Hepatocyte (in vitro differentiated cells): ENCODE measurements around the gene SSH3. TPM values are rescaled to one million over a fixed set of nuclear protein-coding genes. Genes with fewer than 3 reads are reported as not detected.
"Not testable (repeated sequence)": the region's sequence is repeated elsewhere in the genome, so short reads cannot be mapped to it uniquely, and the experiment has no call there.

ENCODE experiments used
- DNase-seq: peaks from one replicate; pipeline ENCODE4 v3.0.0-alpha.2; 2016; ENCODE audit warnings: low spot score
- H2AFZ ChIP-seq: fragments of 200-600 bp; sonication (generic); 2 replicates; pipeline ENCODE4 v1.6.0; 2016; ENCODE audit warnings: antibody characterized with exemption, mild to moderate bottlenecking
- H3K27ac ChIP-seq: fragments of 200-600 bp; sonication (generic); 2 replicates; pipeline ENCODE4 v1.5.1; 2016; ENCODE audit warnings: mild to moderate bottlenecking
- H3K27me3 ChIP-seq: fragments of 200-600 bp; sonication (generic); 2 replicates; pipeline ENCODE4 v1.6.1; 2016
- H3K36me3 ChIP-seq: fragments of 200-600 bp; sonication (generic); replicated peaks from 2 replicates; pipeline ENCODE4 v1.5.1; 2016; ENCODE audit warnings: low read depth; ENCODE audit not compliant: insufficient read depth
- H3K4me1 ChIP-seq: fragments of 200-600 bp; sonication (generic); 2 replicates; pipeline ENCODE4 v1.5.1; 2016; ENCODE audit warnings: mild to moderate bottlenecking, moderate library complexity; ENCODE audit not compliant: insufficient read depth
- H3K4me2 ChIP-seq: fragments of 200-600 bp; sonication (generic); 2 replicates; pipeline ENCODE4 v1.6.0; 2016
- H3K4me3 ChIP-seq: fragments of 200-600 bp; sonication (generic); 2 replicates; pipeline ENCODE4 v1.5.1; 2016; ENCODE audit warnings: mild to moderate bottlenecking
- H3K79me2 ChIP-seq: fragments of 200-600 bp; sonication (generic); 2 replicates; pipeline ENCODE4 v1.6.0; 2017; ENCODE audit warnings: mild to moderate bottlenecking
- H3K9me2 ChIP-seq: fragments of 200-600 bp; sonication (generic); replicated peaks from 2 replicates; pipeline ENCODE4 v1.6.0; 2017; ENCODE audit warnings: mild to moderate bottlenecking; ENCODE audit not compliant: insufficient read depth
- H3K9me3 ChIP-seq: fragments of 200-600 bp; sonication (generic); 2 replicates; pipeline ENCODE4 v1.5.1; 2016; ENCODE audit warnings: low read depth, mild to moderate bottlenecking
- H4K20me1 ChIP-seq: fragments of 200-600 bp; sonication (generic); 2 replicates; pipeline ENCODE4 v1.6.0; 2016; ENCODE audit warnings: mild to moderate bottlenecking; ENCODE audit not compliant: insufficient read depth, poor library complexity, severe bottlenecking
- EZH2 ChIP-seq: fragments of 200-600 bp; sonication (generic); IDR thresholded peaks from 2 replicates; pipeline ENCODE4 v1.6.1; 2016; ENCODE audit warnings: antibody characterized with exemption, mild to moderate bottlenecking, borderline replicate concordance
- EZH2phosphoT487 ChIP-seq: fragments of 200-600 bp; sonication (generic); IDR thresholded peaks from one replicate; pipeline ENCODE4 v1.6.1; 2018; ENCODE audit warnings: antibody characterized with exemption, mild to moderate bottlenecking, low read depth, moderate library complexity; ENCODE audit not compliant: unreplicated experiment, severe bottlenecking
- WGBS: methylation state at CpG from one replicate; pipeline ENCODE4 v1.1.6; 2016; ENCODE audit warnings: low lambda C conversion rate; ENCODE audit errors: missing lambda C conversion rate; 5-methylcytosine and 5-hydroxymethylcytosine counted together
- polyA plus RNA-seq: library from polyadenylated mRNA; unstranded; fragments of >200 nt; fragmentation: Nextera tagmentation; extraction: Ambion mirVana; gene quantifications from 2 replicates; pipeline ENCODE4 v1.2.1, GENCODE V29; 2016
- total RNA-seq: library from RNA; depleted of rRNA; stranded (reverse); fragments of >200 nt; gene quantifications from 2 replicates; pipeline ENCODE4 v1.2.3, GENCODE V29; 2014
- TF ChIP-seq, protein P1 (sequence below): fragments of 200-600 bp; sonication (generic); IDR thresholded peaks from 2 replicates; pipeline ENCODE4 v1.5.1; 2016; ENCODE audit warnings: antibody characterized with exemption, mild to moderate bottlenecking; ENCODE audit not compliant: poor library complexity

SSH3 gene
- total and polyA plus RNA-seq, 2 experiments from 2014 or later: 29.7 to 49.5 TPM

DNA sequence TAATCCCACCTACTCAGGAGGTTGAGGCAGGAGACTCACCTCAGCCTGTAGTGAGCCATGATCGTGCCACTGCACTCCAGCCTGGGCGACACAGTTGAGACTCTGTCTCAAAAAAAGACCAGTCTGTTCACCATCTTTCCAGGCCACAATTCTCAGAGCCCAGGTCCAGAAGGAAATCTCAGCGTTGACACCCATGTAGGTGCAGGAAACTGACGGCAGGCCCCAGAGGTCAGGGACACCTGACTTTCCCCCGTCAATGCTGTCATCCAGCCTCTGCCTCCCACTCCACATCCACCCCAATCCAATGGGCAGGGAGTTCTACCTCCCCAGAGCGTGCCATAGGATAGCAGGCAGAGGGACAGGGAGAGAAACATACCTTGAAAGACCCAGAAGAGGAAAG, 42.9 kb upstream of the SSH3 start:
- no peak for DNase-seq
- Histone ChIP-seq H3K9me2 (no peaks in the 10 kb centered on the region), H3K9me3 (no peaks in the 10 kb centered on the region), H3K27me3 (no peaks in the 10 kb centered on the region), H3K4me3 (no peak overlapping the region), H4K20me1 (no peaks in the 10 kb centered on the region), H3K79me2 (no peaks in the 10 kb centered on the region), H3K27ac (no peak overlapping the region), H3K4me1 (peaks cover 8% of the 10 kb centered on the region), H3K36me3 (no peaks in the 10 kb centered on the region), H3K4me2 (no peak overlapping the region), H2AFZ (no peak overlapping the region)
- TF ChIP-seq, protein P1, sequence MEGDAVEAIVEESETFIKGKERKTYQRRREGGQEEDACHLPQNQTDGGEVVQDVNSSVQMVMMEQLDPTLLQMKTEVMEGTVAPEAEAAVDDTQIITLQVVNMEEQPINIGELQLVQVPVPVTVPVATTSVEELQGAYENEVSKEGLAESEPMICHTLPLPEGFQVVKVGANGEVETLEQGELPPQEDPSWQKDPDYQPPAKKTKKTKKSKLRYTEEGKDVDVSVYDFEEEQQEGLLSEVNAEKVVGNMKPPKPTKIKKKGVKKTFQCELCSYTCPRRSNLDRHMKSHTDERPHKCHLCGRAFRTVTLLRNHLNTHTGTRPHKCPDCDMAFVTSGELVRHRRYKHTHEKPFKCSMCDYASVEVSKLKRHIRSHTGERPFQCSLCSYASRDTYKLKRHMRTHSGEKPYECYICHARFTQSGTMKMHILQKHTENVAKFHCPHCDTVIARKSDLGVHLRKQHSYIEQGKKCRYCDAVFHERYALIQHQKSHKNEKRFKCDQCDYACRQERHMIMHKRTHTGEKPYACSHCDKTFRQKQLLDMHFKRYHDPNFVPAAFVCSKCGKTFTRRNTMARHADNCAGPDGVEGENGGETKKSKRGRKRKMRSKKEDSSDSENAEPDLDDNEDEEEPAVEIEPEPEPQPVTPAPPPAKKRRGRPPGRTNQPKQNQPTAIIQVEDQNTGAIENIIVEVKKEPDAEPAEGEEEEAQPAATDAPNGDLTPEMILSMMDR: no peak
- TF ChIP-seq EZH2: no peak
- no peak for TF ChIP-seq EZH2phosphoT487
- 90% methylated on average over 6 of the region's 6 CpGs for whole genome bisulfite sequencing

DNA sequence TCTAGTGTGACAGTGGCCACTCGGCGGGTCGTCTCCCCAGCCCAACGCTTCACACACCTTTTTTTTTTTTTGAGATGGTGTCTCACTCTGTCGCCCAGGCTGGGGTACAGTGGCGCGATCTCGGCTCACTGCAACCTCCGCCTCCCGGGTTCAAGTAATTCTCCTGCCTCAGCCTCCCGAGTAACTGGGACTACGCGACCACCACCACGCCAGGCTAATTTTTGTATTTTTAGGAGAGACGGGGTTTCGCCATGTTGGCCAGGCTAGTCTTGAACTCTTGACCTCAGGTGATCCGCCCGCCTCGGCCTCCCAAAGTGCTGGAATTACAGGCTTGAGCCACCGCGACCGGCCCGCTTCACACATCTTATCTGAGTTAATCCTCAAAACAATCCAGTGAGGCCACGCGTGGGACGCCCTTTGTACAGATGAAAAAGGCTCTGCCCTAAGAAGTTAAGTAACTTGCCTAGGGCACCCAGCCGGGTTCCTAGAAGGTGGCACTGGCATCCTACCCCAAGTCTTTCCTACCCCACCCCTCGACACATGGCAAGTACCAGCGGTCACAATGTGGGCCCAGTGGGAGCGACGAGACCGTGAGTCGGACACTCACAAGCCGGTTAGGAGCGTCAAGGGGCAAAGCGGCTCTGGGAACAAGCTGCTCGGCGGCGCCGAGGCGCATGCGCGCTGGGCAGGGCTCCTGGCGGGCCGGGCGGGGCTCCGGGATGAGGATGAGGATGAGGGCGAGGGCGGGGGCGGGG, 42.3 kb upstream of the SSH3 start:
- not testable (repeated sequence) for H4K20me1 ChIP-seq, H3K27me3 ChIP-seq, H3K4me3 ChIP-seq, H3K36me3 ChIP-seq, H3K9me2 ChIP-seq, H3K9me3 ChIP-seq, H3K79me2 ChIP-seq
- Histone ChIP-seq H3K4me1 (peaks cover 11% of the 10 kb centered on the region), H2AFZ (peak overlapping the region; percentile 57), H3K27ac (peak overlapping the region; percentile 35), H3K4me2 (peak overlapping the region; percentile 90)
- DNase-seq: peak; percentile 78
- 35% methylated on average over 46 of the region's 50 CpGs for WGBS

DNA sequence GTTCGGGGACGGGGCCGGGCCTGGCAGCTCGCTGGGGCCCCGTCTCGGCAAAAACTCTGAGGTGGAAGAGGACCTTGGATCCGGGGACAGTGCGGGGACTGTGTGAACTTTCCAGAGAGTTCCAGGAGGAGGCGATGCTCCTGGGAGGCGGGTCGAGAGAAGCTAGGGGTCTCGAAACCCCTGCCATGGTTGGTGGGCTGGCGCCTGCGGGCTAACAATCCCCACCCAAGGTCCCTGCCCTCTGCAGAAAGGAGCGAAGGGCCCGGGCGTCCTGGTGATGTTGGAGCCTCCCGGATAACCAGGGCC, 41.7 kb upstream of the SSH3 start:
- no peak for TF ChIP-seq EZH2phosphoT487
- TF ChIP-seq, protein P1: peak; percentile 46
- no peaks in the 10 kb centered on the region for H3K36me3 ChIP-seq
- H4K20me1 ChIP-seq: no peaks in the 10 kb centered on the region
- H3K9me2 ChIP-seq: no peaks in the 10 kb centered on the region
- no peaks in the 10 kb centered on the region for H3K9me3 ChIP-seq
- no peak for DNase-seq
- peaks cover 11% of the 10 kb centered on the region for H3K4me1 ChIP-seq
- peaks cover 8% of the 10 kb centered on the region for H3K79me2 ChIP-seq
- H3K27ac ChIP-seq: peak overlapping the region; percentile 35
- no peaks in the 10 kb centered on the region for H3K27me3 ChIP-seq
- H2AFZ ChIP-seq: peak overlapping the region; percentile 57
- H3K4me3 ChIP-seq: no peak overlapping the region
- WGBS: 24% methylated on average over 9 of the region's 18 CpGs
- peak overlapping the region; percentile 90 for H3K4me2 ChIP-seq

DNA sequence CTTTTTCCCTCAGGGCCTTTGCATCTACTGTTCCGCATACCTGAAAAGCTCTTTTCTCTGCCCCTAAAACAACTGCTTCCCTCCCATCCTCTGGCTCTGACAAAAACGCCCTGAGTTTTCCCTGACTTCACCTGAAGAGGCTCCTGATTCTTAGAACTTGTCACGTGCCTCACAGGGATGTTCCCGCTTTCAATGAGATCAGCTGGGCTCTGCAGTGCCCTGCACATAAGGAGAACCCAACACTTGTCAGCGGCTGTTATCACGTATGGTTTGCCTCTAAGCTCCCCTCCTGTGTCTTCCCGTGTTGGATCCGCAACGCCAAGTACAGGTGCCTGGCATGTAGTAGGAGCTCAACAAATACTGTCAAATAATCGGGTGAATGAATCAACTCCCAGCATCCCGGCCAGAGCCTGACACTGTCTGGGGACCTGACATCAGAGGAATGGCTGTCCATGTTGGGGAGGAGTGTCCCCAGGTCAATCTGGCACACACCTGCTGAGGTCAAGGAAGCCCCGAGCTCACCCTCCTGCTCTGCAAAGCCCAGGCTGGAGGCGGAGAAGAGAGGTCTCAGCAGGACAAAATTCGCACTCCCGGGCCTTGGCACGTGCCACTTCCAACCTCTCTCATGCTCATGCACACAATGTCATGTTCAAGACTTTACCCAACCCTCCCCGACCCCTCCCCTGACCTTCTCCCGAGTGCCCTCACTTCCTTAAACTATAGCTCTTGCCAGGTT, 41.2 kb upstream of the SSH3 start:
- WGBS: 60% methylated on average over 18 of the region's 18 CpGs
- Histone ChIP-seq H3K79me2 (peaks cover 13% of the 10 kb centered on the region), H3K27me3 (no peaks in the 10 kb centered on the region), H3K4me3 (no peak overlapping the region), H3K4me2 (peak overlapping the region; percentile 90), H4K20me1 (peaks cover 3% of the 10 kb centered on the region), H2AFZ (no peak overlapping the region), H3K9me3 (no peaks in the 10 kb centered on the region), H3K4me1 (peaks cover 11% of the 10 kb centered on the region), H3K27ac (peak overlapping the region; percentile 35), H3K36me3 (no peaks in the 10 kb centered on the region), H3K9me2 (no peaks in the 10 kb centered on the region)
- TF ChIP-seq, protein P1: no peak
- TF ChIP-seq EZH2 (no peak), EZH2phosphoT487 (no peak)
- DNase-seq: no peak
